SKM-1 (cell line): ENCODE data around the gene ICAM1.
"Not testable (repeated sequence)": the region's sequence is repeated elsewhere in the genome, so short reads cannot be mapped to it uniquely, and the experiment has no call there.

Source experiments
- DNase-seq: peaks from one replicate; lab custom pipeline; 2025; ENCODE audit not compliant: unreplicated experiment; lab: John Stamatoyannopoulos, UW

Gene ICAM1

DNA sequence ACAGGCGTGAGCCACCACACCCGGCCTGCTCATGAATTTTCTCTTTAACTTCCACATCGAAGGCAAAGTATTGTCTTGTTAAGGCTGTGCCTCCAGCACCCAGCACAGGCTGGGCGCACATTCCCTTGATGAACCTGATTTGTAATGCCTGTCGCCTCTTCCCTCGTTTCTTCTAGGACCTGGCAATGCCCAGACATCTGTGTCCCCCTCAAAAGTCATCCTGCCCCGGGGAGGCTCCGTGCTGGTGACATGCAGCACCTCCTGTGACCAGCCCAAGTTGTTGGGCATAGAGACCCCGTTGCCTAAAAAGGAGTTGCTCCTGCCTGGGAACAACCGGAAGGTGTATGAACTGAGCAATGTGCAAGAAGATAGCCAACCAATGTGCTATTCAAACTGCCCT lies 3.7 kb downstream of the ICAM1 start:
- no peak for DNase-seq

DNA sequence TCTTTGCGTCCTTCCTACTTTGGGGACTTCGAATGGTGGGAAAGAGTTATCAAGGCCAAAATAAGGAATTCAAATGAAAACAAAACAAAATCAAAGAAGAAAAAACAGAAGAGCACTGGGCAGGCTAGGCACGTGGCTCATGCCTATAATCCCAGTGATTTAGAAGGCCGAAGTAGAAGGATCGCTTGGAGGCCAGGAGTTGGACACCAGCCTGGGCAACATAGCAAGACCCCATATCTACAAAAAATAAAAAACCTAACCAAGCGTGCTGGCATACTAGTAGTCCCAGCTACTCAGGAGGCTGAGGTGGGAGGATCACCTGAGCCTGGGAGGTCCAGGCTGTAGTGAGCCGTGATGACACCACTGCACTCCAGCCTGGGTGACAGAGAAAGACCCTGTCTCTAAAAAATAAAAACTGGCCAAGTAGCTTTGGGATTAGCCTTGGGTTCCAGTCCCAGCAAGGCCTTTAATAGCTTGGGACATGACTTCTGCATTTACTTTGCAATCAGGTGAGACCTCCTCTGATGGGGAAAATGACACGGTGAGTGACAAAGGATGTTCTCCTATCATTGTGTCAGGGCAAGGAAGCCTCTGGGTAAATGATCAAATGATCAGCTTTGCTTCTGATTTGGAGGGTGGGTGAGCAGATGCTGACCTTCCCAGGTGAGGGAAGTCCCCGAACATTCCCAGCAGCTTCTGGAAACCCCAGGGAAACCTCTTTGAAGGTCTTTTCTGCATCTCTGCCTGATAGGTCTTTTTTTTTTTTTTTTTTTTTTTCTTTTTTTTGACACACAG lies 7.1 kb downstream of the ICAM1 start:
- no peak for DNase-seq

DNA sequence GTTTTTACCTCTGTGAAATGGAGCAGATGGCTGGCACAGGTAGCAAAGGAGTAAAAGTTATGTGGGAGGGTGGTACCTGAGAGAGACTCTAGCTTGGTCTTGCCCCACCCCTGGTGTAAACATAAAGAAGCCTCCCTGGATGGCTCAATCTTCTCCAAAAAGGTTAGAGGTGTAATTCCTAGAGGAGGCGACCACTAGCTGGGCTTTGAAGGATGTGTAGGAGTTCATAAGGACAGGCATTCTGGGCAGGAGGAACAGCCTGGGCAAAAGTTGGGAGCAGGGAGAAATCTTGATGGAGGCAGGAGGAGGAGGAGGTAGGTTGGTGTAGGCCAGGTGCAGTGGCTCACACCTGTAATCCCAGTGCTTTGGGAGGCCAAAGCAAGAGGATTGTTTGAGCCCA lies 8.0 kb downstream of the ICAM1 start:
- DNase-seq = no peak

- peak; percentile 44 for DNase-seq
Observed at GRCh38 chr19:10279737-10280442, 9.0 kb downstream of the ICAM1 start.

GRCh38 chr19:10282043-10282442 lies 11.1 kb downstream of the ICAM1 start:
- not testable (repeated sequence) for DNase-seq

DNA sequence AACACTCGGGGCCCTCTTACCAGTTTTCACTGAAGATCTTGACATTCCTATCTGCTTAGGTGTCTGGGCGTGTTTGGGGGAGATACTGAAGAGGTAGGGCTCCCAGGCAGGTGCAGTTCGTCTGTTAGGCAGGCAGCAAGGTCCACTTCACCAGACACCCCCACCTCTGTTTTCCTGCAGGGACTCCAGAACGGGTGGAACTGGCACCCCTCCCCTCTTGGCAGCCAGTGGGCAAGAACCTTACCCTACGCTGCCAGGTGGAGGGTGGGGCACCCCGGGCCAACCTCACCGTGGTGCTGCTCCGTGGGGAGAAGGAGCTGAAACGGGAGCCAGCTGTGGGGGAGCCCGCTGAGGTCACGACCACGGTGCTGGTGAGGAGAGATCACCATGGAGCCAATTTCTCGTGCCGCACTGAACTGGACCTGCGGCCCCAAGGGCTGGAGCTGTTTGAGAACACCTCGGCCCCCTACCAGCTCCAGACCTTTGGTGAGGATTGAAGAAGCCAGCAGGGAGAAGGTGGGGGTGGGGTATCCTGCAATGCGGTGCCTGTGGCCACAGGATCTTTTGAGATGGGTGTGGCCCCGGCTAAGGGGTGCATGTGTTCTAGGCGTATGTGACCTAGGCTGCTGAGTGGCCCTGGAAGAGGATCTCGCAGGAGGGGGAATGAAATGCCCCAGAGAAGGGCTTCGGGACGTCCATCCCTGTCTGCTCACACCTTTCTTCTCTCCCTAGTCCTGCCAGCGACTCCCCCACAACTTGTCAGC lies 12.6 kb downstream of the ICAM1 start:
- no peak for DNase-seq

- no peak for DNase-seq
Observed at GRCh38 chr19:10284065-10284959, 13.4 kb downstream of the ICAM1 start.

GRCh38 chr19:10284960-10285278 lies 14.0 kb downstream of the ICAM1 start:
- DNase-seq = no peak

GRCh38 chr19:10285393-10285792 lies 14.5 kb downstream of the ICAM1 start:
- no peak for DNase-seq

DNA sequence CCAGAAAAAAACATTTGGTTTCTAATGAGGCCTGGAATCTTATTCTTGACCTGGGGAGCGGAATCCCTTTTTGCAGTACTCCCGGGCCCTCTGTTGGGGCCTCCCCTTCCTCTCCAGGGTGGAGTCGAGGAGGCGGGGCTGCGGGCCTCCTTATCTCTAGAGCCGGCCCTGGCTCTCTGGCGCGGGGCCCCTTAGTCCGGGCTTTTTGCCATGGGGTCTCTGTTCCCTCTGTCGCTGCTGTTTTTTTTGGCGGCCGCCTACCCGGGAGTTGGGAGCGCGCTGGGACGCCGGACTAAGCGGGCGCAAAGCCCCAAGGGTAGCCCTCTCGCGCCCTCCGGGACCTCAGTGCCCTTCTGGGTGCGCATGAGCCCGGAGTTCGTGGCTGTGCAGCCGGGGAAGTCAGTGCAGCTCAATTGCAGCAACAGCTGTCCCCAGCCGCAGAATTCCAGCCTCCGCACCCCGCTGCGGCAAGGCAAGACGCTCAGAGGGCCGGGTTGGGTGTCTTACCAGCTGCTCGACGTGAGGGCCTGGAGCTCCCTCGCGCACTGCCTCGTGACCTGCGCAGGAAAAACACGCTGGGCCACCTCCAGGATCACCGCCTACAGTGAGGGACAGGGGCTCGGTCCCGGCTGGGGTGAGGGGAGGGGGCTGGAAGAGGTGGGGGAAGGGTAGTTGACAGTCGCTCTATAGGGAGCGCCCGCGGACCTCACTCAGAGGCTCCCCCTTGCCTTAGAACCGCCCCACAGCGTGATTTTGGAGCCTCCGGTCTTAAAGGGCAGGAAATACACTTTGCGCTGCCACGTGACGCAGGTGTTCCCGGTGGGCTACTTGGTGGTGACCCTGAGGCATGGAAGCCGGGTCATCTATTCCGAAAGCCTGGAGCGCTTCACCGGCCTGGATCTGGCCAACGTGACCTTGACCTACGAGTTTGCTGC lies 16.1 kb downstream of the ICAM1 start, which contains the start of gene ICAM4:
ICAM4 (plus strand) TSS at position 153 of the 935 bp plus-strand sequence; CDS start at position 211, 58 bp downstream.
- DNase-seq = peak; percentile 65

- DNase-seq = no peak
Observed at GRCh38 chr19:10288662-10289166, 17.8 kb downstream of the ICAM1 start.

DNA sequence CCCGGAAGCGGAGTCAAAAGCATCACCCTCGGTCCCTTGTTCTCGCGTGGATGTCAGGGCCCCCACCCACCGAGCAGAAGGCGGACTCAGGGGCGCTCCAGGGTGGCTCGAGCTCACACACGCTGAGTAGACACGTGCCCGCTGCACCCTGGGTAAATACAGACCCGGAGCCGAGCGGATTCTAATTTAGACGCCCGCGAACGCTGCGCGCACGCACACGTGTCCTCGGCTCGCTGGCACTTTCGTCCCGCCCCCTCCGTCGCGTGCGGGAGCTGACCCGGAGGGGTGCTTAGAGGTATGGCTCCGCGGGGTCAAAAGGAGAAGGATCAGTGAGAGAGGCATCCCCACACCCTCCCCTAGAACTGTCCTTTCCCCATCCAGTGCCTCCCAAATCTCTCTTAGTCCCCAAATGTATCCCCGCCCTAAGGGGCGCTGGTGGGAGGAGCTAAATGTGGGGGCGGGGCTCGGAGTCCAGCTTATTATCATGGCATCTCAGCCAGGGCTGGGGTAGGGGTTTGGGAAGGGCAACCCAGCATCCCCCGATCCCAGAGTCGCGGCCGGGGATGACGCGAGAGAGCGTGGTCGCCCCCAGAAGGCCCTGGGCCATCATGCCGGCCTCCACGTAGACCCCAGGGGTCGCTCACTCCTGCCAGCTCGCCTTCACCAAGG lies 18.4 kb downstream of the ICAM1 start:
- DNase-seq = peak; percentile 85

DNA sequence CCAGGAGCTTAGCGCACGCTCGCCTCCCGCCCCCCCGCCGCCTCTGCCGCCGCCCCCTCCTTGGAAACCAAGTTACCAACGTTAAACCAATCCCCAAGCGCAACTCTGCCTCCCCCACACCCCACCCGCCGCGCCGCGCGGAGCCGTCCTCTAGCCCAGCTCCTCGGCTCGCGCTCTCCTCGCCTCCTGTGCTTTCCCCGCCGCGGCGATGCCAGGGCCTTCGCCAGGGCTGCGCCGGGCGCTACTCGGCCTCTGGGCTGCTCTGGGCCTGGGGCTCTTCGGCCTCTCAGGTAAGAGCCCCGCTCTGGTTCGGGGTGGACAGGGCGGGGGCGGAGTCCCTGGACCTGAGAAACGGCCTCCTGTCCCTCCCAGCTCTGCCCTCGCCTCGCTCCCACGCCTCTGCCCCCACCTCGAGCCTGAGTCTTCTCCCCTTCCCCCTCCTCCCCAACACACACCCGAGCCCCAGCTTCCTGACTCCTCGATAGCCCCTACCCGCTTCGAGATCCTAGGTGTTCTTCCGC lies 19.0 kb downstream of the ICAM1 start, which contains the start of gene ICAM5:
ICAM5 (plus strand) TSS at position 117 of the 521 bp plus-strand sequence; CDS start at position 209, 92 bp downstream.
- DNase-seq = no peak

DNA sequence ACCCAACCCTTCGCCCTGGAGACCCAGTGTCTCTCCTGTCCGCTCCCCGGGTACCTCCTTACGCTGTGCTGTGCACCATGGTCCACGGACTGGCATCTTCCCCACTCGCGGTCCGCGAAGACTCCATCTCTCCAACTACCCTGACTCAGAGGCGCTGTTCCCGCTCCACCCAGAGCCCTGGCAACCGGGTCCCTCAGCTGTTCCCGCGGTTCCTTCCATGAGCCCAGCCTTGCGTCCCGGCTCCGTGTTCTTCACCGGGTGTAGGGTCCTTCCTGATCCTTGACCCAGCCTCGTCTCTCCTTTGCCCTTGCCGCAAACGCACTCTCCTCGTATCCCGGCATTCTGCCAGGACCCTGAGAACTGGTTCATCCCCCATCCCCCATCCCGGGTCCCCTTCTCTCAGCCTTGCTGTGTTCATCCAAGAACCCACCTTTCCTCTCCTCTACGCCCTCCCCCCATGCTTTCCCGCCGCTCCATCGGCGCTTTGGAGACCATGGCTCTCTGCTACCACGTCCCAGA lies 19.5 kb downstream of the ICAM1 start:
- no peak for DNase-seq

DNA sequence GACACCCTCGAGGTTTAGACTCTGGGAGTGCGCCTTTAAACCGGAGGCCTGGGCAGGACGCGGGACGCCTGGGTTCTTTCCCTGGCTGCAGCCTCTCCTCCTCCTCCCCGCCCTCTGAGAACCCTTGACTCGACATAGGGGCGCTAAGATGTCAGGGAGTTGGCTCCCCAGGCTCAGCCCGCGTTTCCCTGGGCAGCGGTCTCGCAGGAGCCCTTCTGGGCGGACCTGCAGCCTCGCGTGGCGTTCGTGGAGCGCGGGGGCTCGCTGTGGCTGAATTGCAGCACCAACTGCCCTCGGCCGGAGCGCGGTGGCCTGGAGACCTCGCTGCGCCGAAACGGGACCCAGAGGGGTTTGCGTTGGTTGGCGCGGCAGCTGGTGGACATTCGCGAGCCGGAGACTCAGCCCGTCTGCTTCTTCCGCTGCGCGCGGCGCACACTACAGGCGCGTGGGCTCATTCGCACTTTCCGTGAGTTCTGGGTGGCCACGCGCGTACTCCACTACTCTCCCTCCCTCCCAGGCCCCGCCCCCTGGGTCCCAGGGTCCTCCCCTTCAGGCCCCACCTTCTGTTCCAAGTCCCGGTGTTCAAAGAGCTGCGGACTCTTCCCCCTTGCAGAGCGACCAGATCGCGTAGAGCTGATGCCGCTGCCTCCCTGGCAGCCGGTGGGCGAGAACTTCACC lies 20.1 kb downstream of the ICAM1 start:
- DNase-seq = no peak

GRCh38 chr19:10291554-10292205 lies 20.8 kb downstream of the ICAM1 start:
- no peak for DNase-seq

DNA sequence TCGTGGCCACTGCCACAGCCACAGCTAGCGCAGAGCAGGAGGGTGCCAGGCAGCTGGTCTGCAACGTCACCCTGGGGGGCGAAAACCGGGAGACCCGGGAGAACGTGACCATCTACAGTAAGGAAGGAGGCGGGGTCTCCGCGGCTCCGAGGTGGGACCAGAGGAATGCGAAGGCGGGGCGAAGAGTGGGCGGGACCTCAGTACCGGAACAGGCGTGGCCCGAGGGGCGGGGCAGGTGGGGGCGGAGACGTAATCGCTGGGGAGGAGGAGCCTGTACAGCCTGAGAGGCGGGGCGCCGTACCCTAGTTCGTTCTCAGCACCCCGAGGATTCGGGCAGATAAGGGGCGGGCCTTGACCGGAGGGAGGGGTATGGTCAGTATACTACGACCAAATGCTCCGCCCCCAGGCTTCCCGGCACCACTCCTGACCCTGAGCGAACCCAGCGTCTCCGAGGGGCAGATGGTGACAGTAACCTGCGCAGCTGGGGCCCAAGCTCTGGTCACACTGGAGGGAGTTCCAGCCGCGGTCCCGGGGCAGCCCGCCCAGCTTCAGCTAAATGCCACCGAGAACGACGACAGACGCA lies 21.4 kb downstream of the ICAM1 start:
- DNase-seq = no peak
